ENCODE measurements around the gene AK2.

The AK2 gene

GRCh38 chr1:33005838-33006421 lies 30.8 kb downstream of the AK2 start:
- ATAC-seq (ENCODE audit: low read depth) (no peak), DNase-seq (ENCODE audit: low spot score) (no peak)
- Histone ChIP-seq H3K4me3 (ENCODE audit: severe bottlenecking) (no peak overlapping the region), H3K4me1 (ENCODE audit: insufficient read depth, poor library complexity, severe bottlenecking) (peaks cover 44% of the 10 kb centered on the region), H3K27me3 (ENCODE audit: insufficient read depth, poor library complexity, severe bottlenecking) (no peaks in the 10 kb centered on the region), H3K27ac (ENCODE audit: poor library complexity, severe bottlenecking) (peak overlapping the region; percentile 73), H3K9me3 (ENCODE audit: severe bottlenecking) (no peaks in the 10 kb centered on the region), H3K36me3 (ENCODE audit: low read depth) (peaks cover 27% of the 10 kb centered on the region)
- TF ChIP-seq CTCF (IDR thresholded peaks at IDR 0.05; ENCODE audit: poor library complexity, severe bottlenecking), result no peak

DNA sequence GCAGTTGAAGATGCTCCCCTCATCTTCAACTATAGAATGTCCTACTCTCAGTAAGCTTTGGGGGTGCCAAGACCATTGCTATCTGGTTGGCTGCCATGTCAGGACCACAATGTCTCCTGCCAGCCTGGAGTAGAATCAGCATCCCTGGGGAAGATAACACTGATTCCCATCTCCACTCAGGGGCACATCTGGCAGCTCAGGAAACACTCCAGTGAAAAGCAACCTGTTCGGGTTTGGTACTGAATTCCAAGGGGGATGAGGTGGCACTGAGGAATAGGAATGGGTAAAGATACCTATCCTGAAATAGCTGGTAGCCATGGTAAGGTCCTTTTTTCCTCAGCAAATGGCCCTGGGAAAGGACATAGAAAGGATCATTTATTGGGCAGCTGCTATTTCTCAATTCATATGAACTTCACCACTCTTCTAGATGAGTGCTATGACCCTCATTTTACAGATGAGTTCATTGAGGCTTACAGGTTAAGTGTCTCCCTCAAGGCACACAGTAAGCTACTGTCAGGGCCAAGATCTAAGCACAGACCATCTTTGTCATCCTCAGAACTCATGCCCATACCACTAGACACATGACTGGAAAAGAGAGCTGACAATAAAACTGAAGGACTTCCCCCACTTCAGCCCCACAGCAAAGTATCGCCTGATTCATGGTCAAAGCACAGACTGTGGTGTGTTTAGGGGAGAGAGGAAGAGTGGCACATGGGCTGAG lies 31.4 kb downstream of the AK2 start:
- ATAC-seq (ENCODE audit: low read depth), result no peak
- H3K4me3 ChIP-seq (ENCODE audit: severe bottlenecking), result no peak overlapping the region
- no peaks in the 10 kb centered on the region for H3K27me3 ChIP-seq (ENCODE audit: insufficient read depth, poor library complexity, severe bottlenecking)
- peaks cover 22% of the 10 kb centered on the region for H3K36me3 ChIP-seq (ENCODE audit: low read depth)
- peak overlapping the region; percentile 73 for H3K27ac ChIP-seq (ENCODE audit: poor library complexity, severe bottlenecking)
- peaks cover 44% of the 10 kb centered on the region for H3K4me1 ChIP-seq (ENCODE audit: insufficient read depth, poor library complexity, severe bottlenecking)
- no peak for TF ChIP-seq CTCF (IDR thresholded peaks at IDR 0.05; ENCODE audit: poor library complexity, severe bottlenecking)
- no peak for DNase-seq (ENCODE audit: low spot score)
- no peaks in the 10 kb centered on the region for H3K9me3 ChIP-seq (ENCODE audit: severe bottlenecking)

DNA sequence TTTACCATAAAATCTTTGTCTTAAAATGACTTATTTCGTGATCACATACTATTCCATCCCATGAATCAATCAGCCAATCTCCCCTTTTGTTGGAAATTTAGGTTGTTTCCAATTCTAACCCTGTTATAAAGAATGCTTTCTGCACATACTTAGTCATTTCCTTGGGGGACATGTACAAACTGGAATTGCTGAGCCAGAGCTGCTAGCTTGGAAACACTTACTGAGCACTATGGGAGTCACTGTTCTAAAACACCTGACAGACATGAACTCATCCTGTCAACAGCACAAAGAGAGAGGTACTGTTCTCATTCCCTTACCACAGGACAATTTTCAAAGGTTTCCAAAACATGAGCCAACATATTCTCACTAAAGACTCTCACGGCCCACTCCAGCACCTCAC lies 32.1 kb downstream of the AK2 start:
- Histone ChIP-seq H3K4me3 (ENCODE audit: severe bottlenecking) (no peak overlapping the region), H3K4me1 (ENCODE audit: insufficient read depth, poor library complexity, severe bottlenecking) (peaks cover 44% of the 10 kb centered on the region), H3K9me3 (ENCODE audit: severe bottlenecking) (no peaks in the 10 kb centered on the region), H3K27ac (ENCODE audit: poor library complexity, severe bottlenecking) (peak overlapping the region; percentile 73), H3K27me3 (ENCODE audit: insufficient read depth, poor library complexity, severe bottlenecking) (no peaks in the 10 kb centered on the region), H3K36me3 (ENCODE audit: low read depth) (peaks cover 21% of the 10 kb centered on the region)
- no peak for TF ChIP-seq CTCF (IDR thresholded peaks at IDR 0.05; ENCODE audit: poor library complexity, severe bottlenecking)
- no peak for DNase-seq (ENCODE audit: low spot score)
- ATAC-seq (ENCODE audit: low read depth), result peak; percentile 81

GRCh38 chr1:33003657-33004056 lies 33.0 kb downstream of the AK2 start:
- ATAC-seq (ENCODE audit: low read depth) (no peak), DNase-seq (ENCODE audit: low spot score) (no peak)
- peak overlapping the region; percentile 73 for H3K27ac ChIP-seq (ENCODE audit: poor library complexity, severe bottlenecking)
- no peaks in the 10 kb centered on the region for H3K9me3 ChIP-seq (ENCODE audit: severe bottlenecking)
- TF ChIP-seq CTCF (IDR thresholded peaks at IDR 0.05; ENCODE audit: poor library complexity, severe bottlenecking), result no peak
- no peaks in the 10 kb centered on the region for H3K27me3 ChIP-seq (ENCODE audit: insufficient read depth, poor library complexity, severe bottlenecking)
- peaks cover 44% of the 10 kb centered on the region for H3K4me1 ChIP-seq (ENCODE audit: insufficient read depth, poor library complexity, severe bottlenecking)
- peaks cover 13% of the 10 kb centered on the region for H3K36me3 ChIP-seq (ENCODE audit: low read depth)
- no peak overlapping the region for H3K4me3 ChIP-seq (ENCODE audit: severe bottlenecking)

DNA sequence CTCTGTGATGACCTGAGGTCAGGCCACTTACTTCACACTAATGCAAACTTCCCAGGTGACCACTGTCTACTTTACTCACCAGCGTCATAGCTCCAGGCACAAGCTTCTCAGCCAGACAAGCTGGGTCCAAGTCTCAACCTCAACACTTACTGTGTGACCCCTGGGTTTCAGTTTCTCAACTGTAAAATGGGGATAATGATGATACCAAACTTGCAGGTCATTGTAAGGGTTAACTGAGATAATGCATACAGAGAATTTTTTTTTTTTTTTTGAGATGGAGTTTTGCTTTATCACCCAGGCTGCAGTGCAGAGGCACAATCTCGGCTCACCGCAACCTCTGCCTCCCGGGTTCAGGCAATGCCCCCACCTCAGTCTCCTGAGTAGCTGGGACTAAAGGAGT lies 34.7 kb downstream of the AK2 start:
- H3K9me3 ChIP-seq (ENCODE audit: severe bottlenecking), result no peaks in the 10 kb centered on the region
- DNase-seq (ENCODE audit: low spot score) (no peak), ATAC-seq (ENCODE audit: low read depth) (no peak)
- peaks cover 29% of the 10 kb centered on the region for H3K4me1 ChIP-seq (ENCODE audit: insufficient read depth, poor library complexity, severe bottlenecking)
- H3K36me3 ChIP-seq (ENCODE audit: low read depth), result no peaks in the 10 kb centered on the region
- H3K4me3 ChIP-seq (ENCODE audit: severe bottlenecking), result no peak overlapping the region
- no peak overlapping the region for H3K27ac ChIP-seq (ENCODE audit: poor library complexity, severe bottlenecking)
- H3K27me3 ChIP-seq (ENCODE audit: insufficient read depth, poor library complexity, severe bottlenecking), result no peaks in the 10 kb centered on the region
- no peak for TF ChIP-seq CTCF (IDR thresholded peaks at IDR 0.05; ENCODE audit: poor library complexity, severe bottlenecking)
